Left forelimb (tissue), 1 donor: ENCODE measurements around the gene MAST1.
A peak's percentile ranks its signal among the peaks of the same experiment; 100 is the strongest.
"Not testable (repeated sequence)": the region's sequence is repeated elsewhere in the genome, so short reads cannot be mapped to it uniquely, and the experiment has no call there.

Experiments used
- DNase-seq: peaks from one replicate; pipeline ENCODE4 v3.0.0-alpha.2; 2018; ENCODE audit warnings: low spot score

The MAST1 gene

GRCh38 chr19:12896460-12896859, 58.1 kb downstream of the MAST1 start:
- no peak for DNase-seq

DNA sequence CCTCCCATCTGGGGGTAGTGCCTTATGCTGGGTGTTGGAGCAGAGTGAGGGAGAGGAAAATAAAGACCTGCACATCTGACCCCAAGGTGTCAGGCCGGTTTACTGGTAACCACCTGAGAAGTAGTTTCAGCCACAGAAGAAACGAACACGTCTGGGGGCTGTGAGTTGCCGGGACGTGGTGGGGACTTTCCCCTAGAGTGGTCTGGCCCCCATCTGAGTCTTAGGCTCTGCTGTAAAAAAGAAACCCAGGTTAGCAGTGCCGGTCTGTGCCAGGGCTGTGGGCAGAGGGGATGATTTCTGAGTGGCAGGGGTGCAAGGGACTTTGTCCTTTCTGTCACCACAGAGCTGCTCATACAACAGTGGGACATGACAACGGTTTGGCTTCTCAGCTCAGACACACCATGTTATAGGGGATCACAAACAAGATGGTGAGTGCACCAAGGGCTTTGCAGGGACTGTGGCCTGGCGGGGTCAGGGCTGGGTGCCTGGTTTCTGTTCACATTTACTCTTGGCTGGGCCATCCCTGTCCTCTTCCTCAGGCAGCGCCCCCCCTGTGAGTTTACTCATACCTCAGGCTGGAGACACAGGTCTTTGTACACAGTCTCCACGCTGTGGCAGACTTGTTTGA, 61.7 kb downstream of the MAST1 start:
- no peak for DNase-seq

DNA sequence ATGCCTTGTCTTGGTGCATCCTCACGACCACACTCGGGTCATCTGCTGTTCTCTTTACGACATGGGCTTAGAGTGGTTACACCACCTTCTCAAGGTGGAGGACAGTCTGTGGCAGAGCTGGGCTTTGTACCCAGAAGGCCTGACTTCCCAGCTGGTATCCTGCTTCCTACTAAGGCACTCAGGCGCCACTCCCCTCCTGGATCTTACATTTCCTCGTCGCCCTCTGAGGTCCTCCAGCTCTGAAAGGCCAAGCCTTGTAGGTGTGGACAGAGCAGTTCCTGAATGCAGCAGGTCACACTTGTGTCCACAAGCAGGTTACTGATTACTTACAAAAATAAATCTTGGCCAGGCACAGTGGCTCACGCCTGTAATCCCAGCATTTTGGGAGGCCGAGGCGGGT, 68.9 kb downstream of the MAST1 start:
- DNase-seq: no peak

DNA sequence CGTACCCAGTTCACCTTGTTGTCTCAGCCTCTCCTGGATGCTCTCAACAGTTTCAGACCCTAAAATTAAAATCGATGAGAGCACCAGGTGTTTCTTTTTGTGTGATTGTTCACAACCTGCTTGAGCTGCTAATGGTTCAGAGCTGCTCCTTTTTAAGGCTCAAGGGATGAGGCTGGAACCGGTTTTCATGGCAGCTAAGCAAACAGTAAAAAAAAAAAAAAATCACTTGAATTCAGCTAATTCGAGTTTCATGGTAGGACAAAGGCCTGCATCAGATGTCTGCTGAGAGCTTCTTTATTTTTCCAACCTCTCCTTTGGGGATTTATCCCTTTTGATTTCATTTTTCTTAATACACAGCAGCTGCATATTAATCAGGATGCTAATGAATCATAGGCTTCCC, 74.3 kb downstream of the MAST1 start:
- no peak for DNase-seq

GRCh38 chr19:12913011-12913561, 74.8 kb downstream of the MAST1 start:
- DNase-seq: peak; percentile 82

DNA sequence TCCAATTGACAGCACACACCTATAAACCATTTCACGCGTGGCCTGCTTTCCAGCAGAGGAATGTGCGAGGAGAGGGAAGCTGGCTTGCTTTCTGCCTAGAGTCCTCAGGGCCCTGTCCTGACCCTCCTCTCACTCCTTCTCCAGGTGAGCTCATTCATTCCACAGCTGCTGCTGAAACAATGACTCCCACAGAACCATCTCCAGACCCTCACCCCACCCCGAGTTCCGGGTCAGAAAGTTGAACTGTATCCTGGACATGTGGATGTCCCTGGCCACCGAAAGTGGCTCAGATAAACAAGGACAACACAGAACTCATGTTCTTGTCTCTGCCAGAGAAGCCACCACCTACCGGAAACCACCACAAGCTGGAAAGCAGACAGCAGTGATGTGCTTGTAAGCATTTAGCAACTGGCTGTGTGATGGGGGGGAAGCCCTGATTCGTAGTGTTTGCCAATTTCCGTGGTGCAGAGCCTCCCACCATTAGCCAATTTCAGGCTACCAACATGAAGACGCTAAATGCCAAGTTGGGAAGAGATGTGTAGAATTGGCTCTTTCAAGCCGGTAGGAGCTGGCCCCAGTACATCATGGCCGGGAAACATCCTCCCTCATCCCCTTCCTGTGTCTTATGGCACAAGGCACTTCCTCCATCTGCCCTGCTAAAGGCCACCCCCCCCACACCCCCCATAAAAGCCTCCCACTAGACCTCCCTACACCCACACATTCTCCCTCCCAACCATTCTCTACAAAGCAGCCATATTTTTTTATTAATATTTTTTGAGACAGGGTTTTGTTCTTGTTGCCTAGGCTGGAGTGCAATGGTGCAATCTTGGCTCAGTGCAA, 75.8 kb downstream of the MAST1 start:
- no peak for DNase-seq

DNA sequence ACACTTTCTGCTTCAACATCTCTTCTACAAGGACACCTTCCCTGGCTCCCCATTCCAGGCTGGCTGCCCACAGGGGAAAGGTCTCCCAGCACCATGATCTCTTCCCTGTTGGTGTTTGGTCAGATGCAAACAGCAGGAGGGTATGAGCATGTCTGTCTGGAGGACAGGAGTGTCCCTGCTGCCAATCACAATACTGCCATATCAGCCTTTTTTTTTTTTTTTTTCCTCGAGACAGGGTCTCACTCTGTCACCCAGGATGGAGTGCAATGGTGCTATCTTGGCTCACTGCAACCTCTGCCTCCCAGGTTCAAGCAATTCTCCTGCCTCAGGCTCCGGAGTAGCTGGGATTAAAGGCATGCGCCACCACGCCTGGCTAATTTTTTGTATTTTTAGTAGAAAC, 77.5 kb downstream of the MAST1 start:
- DNase-seq: not testable (repeated sequence)

GRCh38 chr19:12918253-12918652, 79.9 kb downstream of the MAST1 start:
- no peak for DNase-seq

GRCh38 chr19:12921047-12921446, 82.7 kb downstream of the MAST1 start:
- no peak for DNase-seq

DNA sequence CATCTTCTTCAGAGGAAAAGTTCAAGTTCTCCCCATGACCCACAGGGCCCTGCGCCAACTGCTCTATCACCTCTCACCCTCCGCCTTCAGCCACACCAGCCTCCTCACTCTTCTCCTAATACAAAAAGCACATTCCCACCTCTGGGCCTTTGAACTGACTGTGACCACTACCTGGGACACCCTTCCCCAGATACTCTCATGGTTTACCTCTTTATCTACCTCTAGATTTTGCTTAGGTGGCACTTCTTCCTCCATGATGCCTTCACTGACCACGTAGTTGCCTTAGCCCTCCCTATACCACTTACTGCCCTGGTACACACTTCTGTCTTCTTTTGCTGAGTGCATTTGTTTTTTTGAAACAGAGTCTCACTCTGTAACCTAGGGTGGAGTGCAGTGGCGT, 84.6 kb downstream of the MAST1 start:
- no peak for DNase-seq
